Neuronal stem cell (in vitro differentiated cells): Measurements from ENCODE around the gene SCAI.

Source experiments
- DNase-seq: peaks from one replicate; pipeline ENCODE4 v3.0.0-alpha.2; 2013; ENCODE audit warnings: low spot score
- H2AFZ ChIP-seq: one replicate; pipeline ENCODE4 v1.6.1; 2013; ENCODE audit warnings: mild to moderate bottlenecking, low read length, inconsistent platforms
- H2AK5ac ChIP-seq: 2 replicates; pipeline ENCODE4 v1.6.1; 2013; ENCODE audit warnings: low read depth, mild to moderate bottlenecking, inconsistent platforms, low read length, moderate library complexity, mixed read lengths
- H2BK120ac ChIP-seq: 2 replicates; pipeline ENCODE4 v1.6.1; 2013; ENCODE audit warnings: low read depth, mild to moderate bottlenecking, inconsistent platforms, low read length, moderate library complexity, mixed read lengths
- H2BK12ac ChIP-seq: one replicate; pipeline ENCODE4 v1.6.1; 2013; ENCODE audit warnings: low read length, inconsistent platforms
- H2BK15ac ChIP-seq: 2 replicates; pipeline ENCODE4 v1.6.1; 2013; ENCODE audit warnings: mild to moderate bottlenecking, low read length, inconsistent platforms, mixed read lengths
- H2BK5ac ChIP-seq: one replicate; pipeline ENCODE4 v1.6.1; 2013; ENCODE audit warnings: inconsistent platforms, mild to moderate bottlenecking, low read length, moderate library complexity
- H3K14ac ChIP-seq: one replicate; pipeline ENCODE4 v1.6.1; 2013; ENCODE audit warnings: low read length, inconsistent platforms
- H3K18ac ChIP-seq: 2 replicates; pipeline ENCODE4 v1.6.1; 2013; ENCODE audit warnings: low read length, inconsistent platforms
- H3K23ac ChIP-seq: 2 replicates; pipeline ENCODE4 v1.6.1; 2013; ENCODE audit warnings: low read depth, mild to moderate bottlenecking, mixed read lengths, low read length, inconsistent platforms; ENCODE audit not compliant: poor library complexity
- H3K27ac ChIP-seq: replicated peaks from 3 replicates; pipeline ENCODE4 v1.5.1; 2013; ENCODE audit warnings: low read length, inconsistent platforms
- H3K27me3 ChIP-seq, 3 experiments: 2 replicates each; pipeline ENCODE4 v1.6.1; 2013; ENCODE audit warnings: low read length in 3 of 3, mild to moderate bottlenecking in 2 of 3, inconsistent platforms in 1 of 3, low read depth in 1 of 3, mixed read lengths in 1 of 3, moderate library complexity in 1 of 3; ENCODE audit not compliant: control insufficient read depth in 3 of 3, insufficient read depth in 3 of 3
- H3K36me3 ChIP-seq, 2 donors: replicated peaks in 1 of 2; 2 replicates each; pipeline ENCODE4 v1.6.1; 2013; ENCODE audit warnings: low read length in 2 of 2; ENCODE audit not compliant: control insufficient read depth in 2 of 2, insufficient read depth in 2 of 2
- H3K4ac ChIP-seq: 2 replicates; pipeline ENCODE4 v1.6.1; 2013; ENCODE audit warnings: inconsistent platforms, mild to moderate bottlenecking, low read length, moderate library complexity
- H3K4me1 ChIP-seq, 2 donors: 1 replicate in 1 of 2; 2 replicates in 1 of 2; pipeline ENCODE4 v1.6.1; 2013; ENCODE audit warnings: low read length in 2 of 2, low read depth in 1 of 2; ENCODE audit not compliant: control insufficient read depth in 2 of 2, insufficient read depth in 1 of 2
- H3K4me2 ChIP-seq: one replicate; pipeline ENCODE4 v1.6.1; 2013; ENCODE audit warnings: mild to moderate bottlenecking, low read length, inconsistent platforms; ENCODE audit not compliant: insufficient read depth, poor library complexity, severe bottlenecking
- H3K4me3 ChIP-seq, 2 donors: 2 replicates each; pipeline ENCODE4 v1.5.1; 2013; ENCODE audit warnings: low read length in 2 of 2, mild to moderate bottlenecking in 2 of 2, inconsistent platforms in 1 of 2, moderate library complexity in 1 of 2
- H3K79me1 ChIP-seq: one replicate; pipeline ENCODE4 v1.6.1; 2013; ENCODE audit warnings: low read depth, mild to moderate bottlenecking, inconsistent platforms, low read length, moderate library complexity
- H3K9ac ChIP-seq: one replicate; pipeline ENCODE4 v1.6.1; 2013; ENCODE audit warnings: mild to moderate bottlenecking, low read depth, low read length, inconsistent platforms; ENCODE audit not compliant: poor library complexity
- H3K9me3 ChIP-seq, 2 donors: replicated peaks in 1 of 2; 2 replicates each; pipeline versions ENCODE3 to v1.6.1; 2013; ENCODE audit warnings: low read length in 2 of 2, mild to moderate bottlenecking in 2 of 2, inconsistent platforms in 1 of 2, low read depth in 1 of 2, mixed read lengths in 1 of 2, moderate library complexity in 1 of 2; ENCODE audit not compliant: control insufficient read depth in 2 of 2, insufficient read depth in 1 of 2
- H4K8ac ChIP-seq: one replicate; pipeline ENCODE4 v1.6.1; 2013; ENCODE audit warnings: low read depth, mild to moderate bottlenecking, inconsistent platforms, low read length, moderate library complexity
- H4K91ac ChIP-seq: one replicate; pipeline ENCODE4 v1.6.1; 2013; ENCODE audit warnings: low read length, low read depth, mild to moderate bottlenecking, inconsistent platforms; ENCODE audit not compliant: poor library complexity
- WGBS, 2 donors: extraction: QIAGEN DNeasy Blood & Tissue Kit; methylation state at CpG; one replicate each; pipeline ENCODE4 v1.1.7; 2013; ENCODE audit warnings: missing lambda C conversion rate in 2 of 2, mixed read lengths in 1 of 2; ENCODE audit not compliant: insufficient read length in 2 of 2, insufficient replicate concordance in 1 of 2; ENCODE audit errors: extremely low coverage in 2 of 2; 5-methylcytosine and 5-hydroxymethylcytosine counted together

SCAI gene

DNA sequence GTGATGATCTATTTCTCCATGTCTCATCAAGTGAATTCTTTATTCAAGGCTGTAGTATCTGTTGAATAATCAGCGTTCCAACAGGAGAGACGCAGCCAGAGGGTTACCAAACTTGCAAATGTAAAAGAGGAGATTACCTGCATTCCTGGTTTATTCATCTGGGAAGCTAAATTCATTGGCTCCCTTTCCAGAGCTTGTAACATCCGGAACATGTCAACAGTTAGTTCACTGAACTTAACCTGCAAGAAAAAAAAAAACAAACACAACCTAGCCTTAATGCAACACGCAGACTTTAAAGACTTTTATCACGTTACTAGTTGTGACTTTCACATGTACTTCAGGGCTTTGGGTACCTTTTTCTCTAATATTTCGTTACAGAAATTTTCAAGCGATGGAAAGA is 140.0 kb downstream of the SCAI start:
- Histone ChIP-seq H3K4me2 (no peak overlapping the region), H4K91ac (no peak overlapping the region)

DNA sequence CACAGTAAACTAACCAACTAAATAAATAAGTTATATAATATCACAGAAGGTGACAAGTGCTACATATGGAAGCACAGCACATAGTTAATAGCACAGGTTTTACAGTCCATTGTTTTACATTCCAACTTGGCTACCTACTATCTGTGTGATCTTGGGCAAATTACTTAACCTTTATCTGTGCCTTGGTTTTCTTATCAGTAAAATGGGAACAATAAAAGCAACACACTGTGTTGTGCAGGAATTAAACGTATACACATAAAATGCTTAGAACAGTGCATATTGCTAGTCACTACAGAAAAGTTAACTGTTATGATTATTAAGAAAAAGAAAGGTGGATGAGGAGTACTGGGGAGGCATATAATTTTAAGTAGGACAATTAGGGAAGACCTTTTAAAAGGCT is 159.6 kb downstream of the SCAI start:
- no CpG with 5 or more reads among the region's 1 CpG for WGBS, 2 donors
- no peak overlapping the region for H4K8ac ChIP-seq
- H3K36me3 ChIP-seq: peaks cover 5 to 20% of the 10 kb centered on the region in 2 donors
- H3K23ac ChIP-seq: no peak overlapping the region
- H2BK15ac ChIP-seq: no peak overlapping the region
- no peak overlapping the region for H2BK120ac ChIP-seq
- no peak overlapping the region for H3K4me3 ChIP-seq
- H3K18ac ChIP-seq: no peak overlapping the region
- no peak overlapping the region for H2AFZ ChIP-seq
- DNase-seq: no peak
- no peak overlapping the region for H3K4me2 ChIP-seq
- no peak overlapping the region for H3K14ac ChIP-seq
- no peaks in the 10 kb centered on the region for H3K27me3 ChIP-seq
- no peak overlapping the region for H3K4ac ChIP-seq
- no peaks in the 10 kb centered on the region for H3K79me1 ChIP-seq
- H2BK12ac ChIP-seq: no peak overlapping the region
- no peak overlapping the region for H4K91ac ChIP-seq
- no peaks in the 10 kb centered on the region for H3K9me3 ChIP-seq
- H3K9ac ChIP-seq: no peak overlapping the region
- no peaks in the 10 kb centered on the region for H3K4me1 ChIP-seq
- H2AK5ac ChIP-seq: no peak overlapping the region
- no peak overlapping the region for H3K27ac ChIP-seq
- no peak overlapping the region for H2BK5ac ChIP-seq

More for the DNA sequence above, 140.0 kb downstream of the SCAI start:
- Histone ChIP-seq H3K14ac (no peak overlapping the region), H3K27ac (no peak overlapping the region), H2BK5ac (no peak overlapping the region), H2BK12ac (no peak overlapping the region), H3K36me3 (peaks cover 2 to 33% of the 10 kb centered on the region in 2 donors), H4K8ac (no peak overlapping the region), H2BK15ac (no peak overlapping the region), H2BK120ac (no peak overlapping the region), H3K18ac (no peak overlapping the region), H2AK5ac (no peak overlapping the region), H3K79me1 (no peaks in the 10 kb centered on the region), H3K27me3 (no peaks in the 10 kb centered on the region), H3K4me3 (no peak overlapping the region), H3K4ac (no peak overlapping the region), H3K23ac (no peak overlapping the region), H3K9me3 (no peaks in the 10 kb centered on the region), H2AFZ (no peak overlapping the region), H3K4me1 (no peaks in the 10 kb centered on the region), H3K9ac (no peak overlapping the region)
- WGBS, 2 donors: no CpG with 5 or more reads among the region's 7 CpGs
- DNase-seq: no peak

DNA sequence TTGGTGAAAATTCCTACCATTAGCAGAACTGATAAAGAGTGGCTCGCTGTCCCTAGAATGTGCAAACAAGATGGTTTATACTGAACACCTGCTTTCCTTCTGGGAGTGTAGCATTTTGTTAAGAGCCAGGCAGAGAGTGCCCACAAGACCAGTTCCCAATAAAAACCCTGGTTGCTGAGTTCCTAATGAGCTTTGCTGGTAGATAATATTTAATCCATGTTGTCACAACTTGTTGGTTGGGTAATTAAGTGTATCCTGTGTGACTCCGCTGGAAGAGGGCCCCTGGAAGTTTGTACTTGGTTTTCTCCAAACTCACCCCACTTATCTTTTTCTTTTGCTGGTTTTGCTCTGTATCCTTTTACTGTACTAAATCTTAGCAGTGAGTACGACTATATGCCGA is 162.9 kb downstream of the SCAI start:
- no peak overlapping the region for H3K4me2 ChIP-seq
- H2AFZ ChIP-seq: no peak overlapping the region
- no peaks in the 10 kb centered on the region for H3K79me1 ChIP-seq
- H3K9ac ChIP-seq: no peak overlapping the region
- no peak overlapping the region for H4K8ac ChIP-seq
- H3K4me3 ChIP-seq: no peak overlapping the region
- H2BK5ac ChIP-seq: no peak overlapping the region
- no peaks in the 10 kb centered on the region for H3K9me3 ChIP-seq
- no peak overlapping the region for H3K27ac ChIP-seq
- no peaks in the 10 kb centered on the region for H3K4me1 ChIP-seq
- peaks cover 4 to 24% of the 10 kb centered on the region in 2 donors for H3K36me3 ChIP-seq
- no peak overlapping the region for H2BK15ac ChIP-seq
- H2BK120ac ChIP-seq: no peak overlapping the region
- no CpG with 5 or more reads among the region's 4 CpGs for WGBS, 2 donors
- H3K18ac ChIP-seq: no peak overlapping the region
- H2AK5ac ChIP-seq: no peak overlapping the region
- H2BK12ac ChIP-seq: no peak overlapping the region
- no peak overlapping the region for H4K91ac ChIP-seq
- no peak overlapping the region for H3K4ac ChIP-seq
- DNase-seq: no peak
- H3K14ac ChIP-seq: no peak overlapping the region
- no peak overlapping the region for H3K23ac ChIP-seq
- no peaks in the 10 kb centered on the region for H3K27me3 ChIP-seq

DNA sequence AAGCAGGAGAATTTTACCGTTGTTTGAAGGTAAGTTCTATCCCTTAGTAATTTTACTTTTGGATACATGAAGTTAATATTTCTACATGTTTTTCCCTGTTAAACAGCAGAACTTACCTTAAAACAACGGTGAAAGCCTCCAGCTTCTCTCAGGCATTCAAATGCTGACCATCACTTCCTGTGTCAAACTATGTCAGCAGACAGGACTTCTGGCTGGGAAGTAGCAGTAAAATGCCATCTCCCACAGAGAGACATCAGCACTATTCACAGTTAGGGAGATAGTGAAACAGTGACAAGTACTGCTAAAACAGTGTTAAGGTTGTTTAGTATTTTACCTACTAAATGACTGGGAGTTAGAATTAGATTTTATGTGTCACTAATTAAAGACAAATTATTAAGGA is 168.2 kb downstream of the SCAI start:
- Histone ChIP-seq H4K8ac (no peak overlapping the region), H3K36me3 (peaks cover 4 to 41% of the 10 kb centered on the region in 2 donors), H2BK120ac (no peak overlapping the region), H3K27me3 (no peaks in the 10 kb centered on the region), H2AFZ (no peak overlapping the region), H3K4me1 (no peaks in the 10 kb centered on the region), H2BK15ac (no peak overlapping the region), H3K14ac (no peak overlapping the region), H3K27ac (no peak overlapping the region), H3K18ac (no peak overlapping the region), H2AK5ac (no peak overlapping the region), H3K9me3 (no peaks in the 10 kb centered on the region), H3K4me2 (no peak overlapping the region), H4K91ac (no peak overlapping the region), H3K4me3 (no peak overlapping the region), H3K79me1 (no peaks in the 10 kb centered on the region), H2BK5ac (no peak overlapping the region), H2BK12ac (no peak overlapping the region), H3K9ac (no peak overlapping the region), H3K23ac (no peak overlapping the region), H3K4ac (no peak overlapping the region)
- no CpG with 5 or more reads among the region's 2 CpGs for WGBS, 2 donors
- DNase-seq: no peak
